HepG2 (cell line): ENCODE data around the gene PRDX2. TPM values are rescaled to one million over a fixed set of nuclear protein-coding genes. Genes with fewer than 3 reads are reported as not detected.

Experiments used
- CBFB ChIP-seq: sonication (generic); formaldehyde crosslinking; IDR thresholded peaks from 2 replicates; pipeline ENCODE4 v1.4.0; 2020; ENCODE audit warnings: missing genetic modification reagents
- CBX2 ChIP-seq, 2 experiments: fragments of 200-600 bp in 1 of 2; sonication (generic); formaldehyde crosslinking in 1 of 2; IDR thresholded peaks; 2 replicates each; pipeline versions ENCODE4 v1.7.0 to v1.8.1; 2018 to 2022; ENCODE audit warnings: low read depth in 2 of 2, low read length in 1 of 2, mild to moderate bottlenecking in 1 of 2, missing genetic modification reagents in 1 of 2
- HMGA1 ChIP-seq: sonication (generic); formaldehyde crosslinking; conservative IDR thresholded peaks from 2 replicates; pipeline ENCODE4 v1.4.0; 2020; ENCODE audit warnings: missing genetic modification reagents
- HNRNPL ChIP-seq: fragments of 200-400 bp; formaldehyde crosslinking; IDR thresholded peaks from 2 replicates; pipeline ENCODE4 v1.6.1; 2017; ENCODE audit warnings: mild to moderate bottlenecking, low read depth, low read length
- JDP2 ChIP-seq: sonication (generic); formaldehyde crosslinking; IDR thresholded peaks from 2 replicates; pipeline ENCODE4 v1.8.1; 2022; ENCODE audit warnings: missing genetic modification reagents, borderline replicate concordance
- KLF13 ChIP-seq: sonication (generic); formaldehyde crosslinking; IDR thresholded peaks from 2 replicates; pipeline ENCODE4 v1.4.0; 2020; ENCODE audit warnings: mild to moderate bottlenecking, missing genetic modification reagents
- NCOR1 ChIP-seq: fragments of 200-600 bp; sonication (generic); IDR thresholded peaks from 2 replicates; pipeline ENCODE4 v1.7.0; 2017; ENCODE audit warnings: antibody characterized with exemption, low read length, borderline replicate concordance
- RXRA ChIP-seq: sonication (generic); formaldehyde crosslinking; IDR thresholded peaks from 2 replicates; pipeline ENCODE4 v1.5.1; 2020; ENCODE audit warnings: missing genetic modification reagents
- SUZ12 ChIP-seq: fragments of 150-350 bp; IDR thresholded peaks from 2 replicates; pipeline ENCODE4 v1.6.1; 2014; ENCODE audit warnings: low read depth, low read length
- TBL1XR1 ChIP-seq: fragments of 150-350 bp; IDR thresholded peaks from 2 replicates; pipeline ENCODE4 v1.6.1; 2014; ENCODE audit warnings: borderline replicate concordance, low read length; ENCODE audit not compliant: partially characterized antibody
- TCF12 ChIP-seq, 2 experiments: fragments of 450-650 bp in 1 of 2; sonication (generic) in 1 of 2; formaldehyde crosslinking in 1 of 2; IDR thresholded peaks; 2 replicates each; pipeline versions ENCODE4 v1.6.1 to v1.8.0; 2017 to 2022; ENCODE audit warnings: antibody characterized with exemption in 1 of 2, mild to moderate bottlenecking in 1 of 2, missing genetic modification reagents in 1 of 2, moderate library complexity in 1 of 2
- TEAD2 ChIP-seq: sonication (generic); formaldehyde crosslinking; IDR thresholded peaks from 2 replicates; pipeline ENCODE4 v1.9.0; 2021; ENCODE audit warnings: missing genetic modification reagents
- YY1 ChIP-seq: IDR thresholded peaks from 2 replicates; pipeline ENCODE4 v1.6.1; 2011; ENCODE audit warnings: low read length, low read depth, moderate library complexity, mild to moderate bottlenecking; ENCODE audit not compliant: insufficient read depth, insufficient replicate concordance
- ZEB1 ChIP-seq: IDR thresholded peaks from 2 replicates; pipeline ENCODE4 v1.6.1; 2012; ENCODE audit warnings: mild to moderate bottlenecking, low read depth, inconsistent platforms; ENCODE audit not compliant: insufficient replicate concordance
- ZKSCAN1 ChIP-seq: fragments of 150-350 bp; IDR thresholded peaks from 2 replicates; pipeline ENCODE4 v1.6.1; 2014; ENCODE audit warnings: low read length
- ZNF232 ChIP-seq: sonication (generic); formaldehyde crosslinking; IDR thresholded peaks from 2 replicates; pipeline ENCODE4 v1.4.0; 2020; ENCODE audit warnings: missing genetic modification reagents, borderline replicate concordance
- ZNF263 ChIP-seq: sonication (generic); formaldehyde crosslinking; IDR thresholded peaks from 2 replicates; pipeline ENCODE4 v1.4.0; 2020; ENCODE audit warnings: missing genetic modification reagents
- ZNF281 ChIP-seq: sonication (generic); formaldehyde crosslinking; IDR thresholded peaks from 2 replicates; pipeline ENCODE4 v1.4.0; 2020; ENCODE audit warnings: missing genetic modification reagents, borderline replicate concordance
- ZNF543 ChIP-seq: sonication (generic); formaldehyde crosslinking; IDR thresholded peaks from 2 replicates; pipeline ENCODE4 v1.4.0; 2020; ENCODE audit warnings: mild to moderate bottlenecking, missing genetic modification reagents
- polyA plus RNA-seq, 8 experiments: library from polyadenylated mRNA; depleted of rRNA in 3 of 8; stranded (reverse) in 7 of 8; unstranded in 1 of 8; fragments of >200 nt; fragmentation: Illumina TruSeq in 4 of 8; extraction: Trizol in 4 of 8; gene quantifications; 2 replicates each; pipeline versions ENCODE4 v1.2.1 to v1.2.3, GENCODE V29; 2011 to 2016; ENCODE audit warnings: low read depth in 4 of 8, missing spikeins in 1 of 8, mixed read lengths in 1 of 8; ENCODE audit not compliant: insufficient read depth in 1 of 8
- total RNA-seq, 5 experiments: library from RNA; depleted of rRNA; stranded (reverse); fragments of >200 nt; fragmentation: Illumina TruSeq; extraction: Trizol; gene quantifications; 2 replicates each; pipeline ENCODE4 v1.2.3, GENCODE V29; 2016; ENCODE audit warnings: low read depth in 1 of 5
- TF ChIP-seq, protein P1 (sequence below): sonication (generic); formaldehyde crosslinking; IDR thresholded peaks from 2 replicates; pipeline ENCODE4 v1.5.0; 2020; ENCODE audit warnings: mild to moderate bottlenecking, low read depth, missing genetic modification reagents, borderline replicate concordance
- TF ChIP-seq, protein P2 (sequence below): sonication (generic); formaldehyde crosslinking; IDR thresholded peaks from 2 replicates; pipeline ENCODE4 v1.4.0; 2020; ENCODE audit warnings: missing genetic modification reagents

PRDX2 gene
- total and polyA plus RNA-seq, 2 of the 13 experiments (the other 11 are each of a cell fraction or from before 2014, with no cell fraction given) = 218 to 381 TPM

DNA sequence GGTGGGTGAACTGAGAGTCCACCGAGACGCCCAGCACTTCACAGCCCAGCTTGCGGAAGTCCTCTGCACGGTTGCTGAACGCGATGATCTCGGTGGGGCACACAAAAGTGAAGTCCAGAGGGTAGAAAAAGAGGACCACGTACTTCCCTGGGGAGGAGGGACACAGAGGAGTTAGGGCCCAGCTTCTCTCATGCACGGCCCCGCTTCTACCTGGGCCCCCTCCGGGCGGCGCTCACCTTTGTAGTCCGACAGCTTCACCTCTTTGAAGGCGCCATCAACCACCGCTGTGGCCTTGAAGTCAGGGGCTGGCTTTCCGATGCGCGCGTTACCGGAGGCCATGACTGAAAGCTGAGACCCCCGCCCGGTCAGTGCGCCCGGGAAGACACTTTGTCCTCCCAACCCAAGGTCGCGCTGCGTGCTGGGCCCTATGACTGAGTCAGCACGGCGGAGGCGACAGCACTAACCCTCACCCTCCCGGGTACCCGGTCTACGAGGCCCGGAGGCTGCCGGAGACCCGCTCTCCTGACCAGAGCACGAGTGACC is 606 bp downstream of the PRDX2 start (continued):
- no peak for TF ChIP-seq RXRA (CRISPR knock-in tag)
- TF ChIP-seq ZNF543 (CRISPR knock-in tag) = no peak
- TF ChIP-seq, protein P1, sequence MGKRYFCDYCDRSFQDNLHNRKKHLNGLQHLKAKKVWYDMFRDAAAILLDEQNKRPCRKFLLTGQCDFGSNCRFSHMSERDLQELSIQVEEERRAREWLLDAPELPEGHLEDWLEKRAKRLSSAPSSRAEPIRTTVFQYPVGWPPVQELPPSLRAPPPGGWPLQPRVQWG (CRISPR knock-in tag) = no peak
- no peak for TF ChIP-seq TBL1XR1
- peak; percentile 54 for TF ChIP-seq YY1
- no peak for TF ChIP-seq NCOR1
- TF ChIP-seq ZEB1 = no peak
- no peak for TF ChIP-seq HMGA1 (CRISPR knock-in tag)
- no peak for TF ChIP-seq ZKSCAN1
- TF ChIP-seq CBFB = no peak
- TF ChIP-seq, protein P2, sequence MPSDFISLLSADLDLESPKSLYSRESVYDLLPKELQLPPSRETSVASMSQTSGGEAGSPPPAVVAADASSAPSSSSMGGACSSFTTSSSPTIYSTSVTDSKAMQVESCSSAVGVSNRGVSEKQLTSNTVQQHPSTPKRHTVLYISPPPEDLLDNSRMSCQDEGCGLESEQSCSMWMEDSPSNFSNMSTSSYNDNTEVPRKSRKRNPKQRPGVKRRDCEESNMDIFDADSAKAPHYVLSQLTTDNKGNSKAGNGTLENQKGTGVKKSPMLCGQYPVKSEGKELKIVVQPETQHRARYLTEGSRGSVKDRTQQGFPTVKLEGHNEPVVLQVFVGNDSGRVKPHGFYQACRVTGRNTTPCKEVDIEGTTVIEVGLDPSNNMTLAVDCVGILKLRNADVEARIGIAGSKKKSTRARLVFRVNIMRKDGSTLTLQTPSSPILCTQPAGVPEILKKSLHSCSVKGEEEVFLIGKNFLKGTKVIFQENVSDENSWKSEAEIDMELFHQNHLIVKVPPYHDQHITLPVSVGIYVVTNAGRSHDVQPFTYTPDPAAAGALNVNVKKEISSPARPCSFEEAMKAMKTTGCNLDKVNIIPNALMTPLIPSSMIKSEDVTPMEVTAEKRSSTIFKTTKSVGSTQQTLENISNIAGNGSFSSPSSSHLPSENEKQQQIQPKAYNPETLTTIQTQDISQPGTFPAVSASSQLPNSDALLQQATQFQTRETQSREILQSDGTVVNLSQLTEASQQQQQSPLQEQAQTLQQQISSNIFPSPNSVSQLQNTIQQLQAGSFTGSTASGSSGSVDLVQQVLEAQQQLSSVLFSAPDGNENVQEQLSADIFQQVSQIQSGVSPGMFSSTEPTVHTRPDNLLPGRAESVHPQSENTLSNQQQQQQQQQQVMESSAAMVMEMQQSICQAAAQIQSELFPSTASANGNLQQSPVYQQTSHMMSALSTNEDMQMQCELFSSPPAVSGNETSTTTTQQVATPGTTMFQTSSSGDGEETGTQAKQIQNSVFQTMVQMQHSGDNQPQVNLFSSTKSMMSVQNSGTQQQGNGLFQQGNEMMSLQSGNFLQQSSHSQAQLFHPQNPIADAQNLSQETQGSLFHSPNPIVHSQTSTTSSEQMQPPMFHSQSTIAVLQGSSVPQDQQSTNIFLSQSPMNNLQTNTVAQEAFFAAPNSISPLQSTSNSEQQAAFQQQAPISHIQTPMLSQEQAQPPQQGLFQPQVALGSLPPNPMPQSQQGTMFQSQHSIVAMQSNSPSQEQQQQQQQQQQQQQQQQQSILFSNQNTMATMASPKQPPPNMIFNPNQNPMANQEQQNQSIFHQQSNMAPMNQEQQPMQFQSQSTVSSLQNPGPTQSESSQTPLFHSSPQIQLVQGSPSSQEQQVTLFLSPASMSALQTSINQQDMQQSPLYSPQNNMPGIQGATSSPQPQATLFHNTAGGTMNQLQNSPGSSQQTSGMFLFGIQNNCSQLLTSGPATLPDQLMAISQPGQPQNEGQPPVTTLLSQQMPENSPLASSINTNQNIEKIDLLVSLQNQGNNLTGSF (CRISPR knock-in tag) = no peak
- no peak for TF ChIP-seq CBX2 (IDR thresholded peaks at IDR 0.05; ENCODE audit: low read depth, low read length)
- TF ChIP-seq CBX2 (CRISPR knock-in tag; IDR thresholded peaks at IDR 0.05; ENCODE audit: low read depth) = no peak
- no peak for TF ChIP-seq JDP2 (CRISPR knock-in tag)
- TF ChIP-seq TEAD2 (CRISPR knock-in tag) = no peak
- TF ChIP-seq KLF13 (CRISPR knock-in tag) = no peak
- TF ChIP-seq ZNF263 (CRISPR knock-in tag) = peak; percentile 98
- TF ChIP-seq ZNF281 (CRISPR knock-in tag) = no peak
- 0 out of 2 replicates have a peak, but pooled peaks have one; percentile 49 for TF ChIP-seq ZNF232
- TF ChIP-seq TCF12 (IDR thresholded peaks at IDR 0.05) = no peak
- TF ChIP-seq TCF12 (CRISPR knock-in tag; IDR thresholded peaks at IDR 0.05) = no peak
- no peak for TF ChIP-seq SUZ12
- no peak for TF ChIP-seq HNRNPL
